ENCODE results near the gene ABHD17B.

ABHD17B gene

GRCh38 chr9:71924576-71924975 lies 13.6 kb upstream of the ABHD17B start:
- Histone ChIP-seq H3K27me3 (no peaks in the 10 kb centered on the region), H3K36me3 (no peaks in the 10 kb centered on the region), H3K4me3 (ENCODE audit: low read depth in 1 of 2, low read length in 1 of 2) (no peak overlapping the region), H3K9me3 (no peaks in the 10 kb centered on the region), H3K27ac (no peak overlapping the region), H3K4me1 (ENCODE audit: control insufficient read depth in 1 of 2, insufficient read depth in 1 of 2, low read depth in 1 of 2, low read length in 1 of 2) (no peaks in the 10 kb centered on the region)
- no peak for TF ChIP-seq CTCF (IDR thresholded peaks at IDR 0.05)

- Histone ChIP-seq H3K27me3 (no peaks in the 10 kb centered on the region), H3K27ac (no peak overlapping the region), H3K4me1 (ENCODE audit: control insufficient read depth in 1 of 2, insufficient read depth in 1 of 2, low read depth in 1 of 2, low read length in 1 of 2) (no peaks in the 10 kb centered on the region), H3K9me3 (no peaks in the 10 kb centered on the region), H3K36me3 (peaks cover 4% of the 10 kb centered on the region), H3K4me3 (ENCODE audit: low read depth in 1 of 2, low read length in 1 of 2) (no peak overlapping the region)
- no peak for TF ChIP-seq CTCF (IDR thresholded peaks at IDR 0.05)
These were observed 10.3 kb upstream of the ABHD17B start for GRCh38 chr9:71921190-71921814.

- no peaks in the 10 kb centered on the region for H3K27me3 ChIP-seq
- peaks cover 4% of the 10 kb centered on the region for H3K36me3 ChIP-seq
- no peak for TF ChIP-seq CTCF (IDR thresholded peaks at IDR 0.05)
- no peaks in the 10 kb centered on the region for H3K4me1 ChIP-seq (ENCODE audit: control insufficient read depth in 1 of 2, insufficient read depth in 1 of 2, low read depth in 1 of 2, low read length in 1 of 2)
- H3K27ac ChIP-seq: no peak overlapping the region
- H3K9me3 ChIP-seq: no peaks in the 10 kb centered on the region
- H3K4me3 ChIP-seq (ENCODE audit: low read depth in 1 of 2, low read length in 1 of 2): no peak overlapping the region
These were observed 9.6 kb upstream of the ABHD17B start for GRCh38 chr9:71920456-71921189.

GRCh38 chr9:71918419-71918818 lies 7.4 kb upstream of the ABHD17B start:
- Histone ChIP-seq H3K4me3 (ENCODE audit: low read depth in 1 of 2, low read length in 1 of 2) (no peak overlapping the region), H3K9me3 (no peaks in the 10 kb centered on the region), H3K27me3 (no peaks in the 10 kb centered on the region), H3K27ac (no peak overlapping the region), H3K36me3 (peaks cover 4% of the 10 kb centered on the region), H3K4me1 (ENCODE audit: control insufficient read depth in 1 of 2, insufficient read depth in 1 of 2, low read depth in 1 of 2, low read length in 1 of 2) (no peaks in the 10 kb centered on the region)
- no peak for TF ChIP-seq CTCF (IDR thresholded peaks at IDR 0.05)

- no peak for TF ChIP-seq CTCF (IDR thresholded peaks at IDR 0.05)
- no peak overlapping the region for H3K27ac ChIP-seq
These were observed 6.0 kb upstream of the ABHD17B start for GRCh38 chr9:71916834-71917534.

More at GRCh38 chr9:71916834-71917534, 6.0 kb upstream of the ABHD17B start:
- Histone ChIP-seq H3K36me3 (peaks cover 4% of the 10 kb centered on the region), H3K27me3 (no peaks in the 10 kb centered on the region), H3K4me3 (ENCODE audit: low read depth in 1 of 2, low read length in 1 of 2) (no peak overlapping the region), H3K4me1 (ENCODE audit: control insufficient read depth in 1 of 2, insufficient read depth in 1 of 2, low read depth in 1 of 2, low read length in 1 of 2) (peaks cover 3 to 5% of the 10 kb centered on the region in 2 experiments), H3K9me3 (no peaks in the 10 kb centered on the region)

All from neutrophil (primary cell).